ENCODE measurements around the gene TALDO1.

- TF ChIP-seq POLR2A (IDR thresholded peaks at IDR 0.05) (no peak), CTCF (IDR thresholded peaks at IDR 0.05) (no peak)
These were observed 20.0 kb upstream of the TALDO1 start for GRCh38 chr11:727281-727701.
